Psoas muscle (tissue), 8 donors: ENCODE results near the gene CPNE8. TPM values are rescaled to one million over a fixed set of nuclear protein-coding genes. Genes with fewer than 3 reads are reported as not detected.

Experiments used
- ATAC-seq, 4 donors: fragments of 200-7000 bp; cut with Tn5 transposase; one replicate each; pipeline ENCODE4 v1.9.1; 2020; ENCODE audit warnings: moderate library complexity in 3 of 4, mild to moderate bottlenecking in 2 of 4
- DNase-seq, 2 donors: peaks; one replicate each; pipeline ENCODE4 v3.0.0-alpha.2; 2020
- H3K27ac ChIP-seq: fragments of 200-600 bp; one replicate; pipeline ENCODE4 v1.8.0; 2022
- H3K27me3 ChIP-seq, 3 donors: fragments of 200-600 bp in 1 of 3; one replicate each; pipeline versions ENCODE4 v1.6.1 to v1.8.0; 2013 to 2022; ENCODE audit warnings: low read length in 2 of 3, mild to moderate bottlenecking in 2 of 3, moderate library complexity in 1 of 3; ENCODE audit not compliant: insufficient read depth in 3 of 3
- H3K36me3 ChIP-seq, 2 donors: fragments of 200-600 bp in 1 of 2; one replicate each; pipeline versions ENCODE4 v1.6.1 to v1.8.0; 2013 to 2022; ENCODE audit warnings: low read depth in 1 of 2, mild to moderate bottlenecking in 1 of 2, moderate library complexity in 1 of 2; ENCODE audit not compliant: insufficient read depth in 1 of 2
- H3K4me1 ChIP-seq: fragments of 200-600 bp; one replicate; pipeline ENCODE4 v1.8.0; 2022
- H3K4me3 ChIP-seq: fragments of 200-600 bp; one replicate; pipeline ENCODE4 v1.8.0; 2022; ENCODE audit warnings: mild to moderate bottlenecking
- H3K9me3 ChIP-seq: fragments of 200-600 bp; one replicate; pipeline ENCODE4 v1.8.0; 2022
- CTCF ChIP-seq: fragments of 200-600 bp; IDR thresholded peaks from one replicate; pipeline ENCODE4 v1.8.0; 2022; ENCODE audit warnings: antibody characterized with exemption
- WGBS, 3 donors: extraction: QIAGEN DNeasy Blood & Tissue Kit; methylation state at CpG; one replicate each; pipeline versions ENCODE4 v1.1.6 to v1.1.7; 2013; 5-methylcytosine and 5-hydroxymethylcytosine counted together
- intact Hi-C, 2 donors: fragments of 100-400 bp; cut with DNase I; formaldehyde crosslinking; loops; one replicate each; pipeline versions ENCODE4 v1.11.0 to v1.14.2; 2022
- polyA plus RNA-seq, 3 donors: library from polyadenylated mRNA; stranded (reverse); fragments of 200-250 nt; gene quantifications; one replicate each; pipeline ENCODE4 v1.2.3, GENCODE V29; 2013
- total RNA-seq, 4 donors: library from RNA; stranded (reverse); fragmentation: NEBNext Ultra II Directional in 2 of 4; extraction: Animal tissue kit (Norgen Biotek cat#: 25700) in 2 of 4; gene quantifications; one replicate each; pipeline versions ENCODE4 v1.2.1 to v1.2.4, GENCODE V29; 2021 to 2023
- donor health status: healthy with polysubstance abuse.
- donor health status: DM: no; HTN: no; CAD: no; lungs with moderate emphysema.
- donor health status: Bipolar disorder and iron deficiency.
- donor health status: healthy.
- donor health status: DM: yes; HTN: yes; CAD: no.
- donor health status: DM: no; HTN: no; CAD: no.
- donor health status: DM: no; HTN: no; CAD: no.
- donor health status: DM: yes; HTN: yes; CAD: no.

The CPNE8 gene
- total and polyA plus RNA-seq, 7 donors = 0.98 to 3.5 (median 2.4) TPM

GRCh38 chr12:38783304-38783703 lies 122.1 kb downstream of the CPNE8 start:
- no peaks in the 10 kb centered on the region for H3K27me3 ChIP-seq
- no peak overlapping the region for H3K27ac ChIP-seq
- H3K4me3 ChIP-seq = no peak overlapping the region
- ATAC-seq = no peak
- WGBS, 3 donors = 73 to 90% (median 89%) methylated on average over 2 of the region's 2 CpGs
- H3K36me3 ChIP-seq = no peaks in the 10 kb centered on the region
- peak in 1 of 2 donors; percentile 13 for DNase-seq
- no peak for TF ChIP-seq CTCF
- H3K9me3 ChIP-seq = peaks cover 2% of the 10 kb centered on the region
- no peaks in the 10 kb centered on the region for H3K4me1 ChIP-seq
- intact Hi-C loops = no loop called here

DNA sequence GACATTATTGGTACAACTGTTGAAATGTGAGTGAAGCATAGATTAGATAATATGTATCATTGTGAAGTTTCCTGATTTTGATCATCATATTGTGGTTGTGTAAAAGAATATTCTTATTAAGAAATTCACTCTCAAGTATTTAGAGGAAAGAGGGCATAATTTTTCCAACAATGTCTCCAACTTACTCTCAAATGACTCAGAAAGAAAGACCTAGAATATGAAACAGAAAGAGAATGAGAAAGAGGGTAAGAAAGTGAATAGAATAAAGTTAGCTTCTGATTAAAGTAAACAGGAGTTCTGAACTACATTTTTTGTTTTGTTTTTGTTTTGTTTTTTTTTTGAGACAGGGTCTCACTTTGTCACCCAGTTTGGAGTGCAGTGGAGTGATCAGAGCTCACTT lies 123.0 kb downstream of the CPNE8 start:
- Histone ChIP-seq H3K4me3 (no peak overlapping the region), H3K9me3 (no peaks in the 10 kb centered on the region), H3K27me3 (no peaks in the 10 kb centered on the region), H3K27ac (no peak overlapping the region), H3K36me3 (no peaks in the 10 kb centered on the region), H3K4me1 (no peaks in the 10 kb centered on the region)
- no peak for ATAC-seq
- intact Hi-C loops = no loop called here
- TF ChIP-seq CTCF = no peak
- DNase-seq = no peak

GRCh38 chr12:38776647-38777046 lies 128.7 kb downstream of the CPNE8 start:
- TF ChIP-seq CTCF = no peak
- H3K27me3 ChIP-seq = no peaks in the 10 kb centered on the region
- intact Hi-C loops = no loop called here
- ATAC-seq = no peak
- WGBS, 3 donors = 95 to 100% (median 100%) methylated on average over 1 of the region's 1 CpG
- no peak overlapping the region for H3K27ac ChIP-seq
- no peak overlapping the region for H3K4me3 ChIP-seq
- no peak for DNase-seq
- no peaks in the 10 kb centered on the region for H3K4me1 ChIP-seq
- H3K9me3 ChIP-seq = no peaks in the 10 kb centered on the region
- H3K36me3 ChIP-seq = no peaks in the 10 kb centered on the region

GRCh38 chr12:38775457-38775856 lies 129.9 kb downstream of the CPNE8 start:
- H3K9me3 ChIP-seq = no peaks in the 10 kb centered on the region
- DNase-seq (no peak), ATAC-seq (no peak)
- H3K4me1 ChIP-seq = no peaks in the 10 kb centered on the region
- intact Hi-C loops = no loop called here
- no peaks in the 10 kb centered on the region for H3K27me3 ChIP-seq
- H3K36me3 ChIP-seq = no peaks in the 10 kb centered on the region
- no peak for TF ChIP-seq CTCF
- no peak overlapping the region for H3K4me3 ChIP-seq
- H3K27ac ChIP-seq = no peak overlapping the region

- WGBS, 3 donors = 78 to 93% (median 86%) methylated on average over 2 of the region's 2 CpGs
- intact Hi-C loops = no loop called here
- ATAC-seq (no peak), DNase-seq (no peak)
- H3K4me3 ChIP-seq = no peak overlapping the region
- no peak for TF ChIP-seq CTCF
- H3K27ac ChIP-seq = no peak overlapping the region
- H3K4me1 ChIP-seq = no peaks in the 10 kb centered on the region
- no peaks in the 10 kb centered on the region for H3K36me3 ChIP-seq
- no peaks in the 10 kb centered on the region for H3K27me3 ChIP-seq
- H3K9me3 ChIP-seq = no peaks in the 10 kb centered on the region
These were observed 133.0 kb downstream of the CPNE8 start for GRCh38 chr12:38772437-38772836.
